H1 (cell line): ENCODE measurements around the gene CHD6. TPM values are rescaled to one million over a fixed set of nuclear protein-coding genes. Genes with fewer than 3 reads are reported as not detected.

ENCODE experiments used
- CTCF ChIA-PET: fragments of 300-600 bp; sonication (Branson Sonifier 250); formaldehyde crosslinking; loops from one replicate; lab custom pipeline; 2021; ENCODE audit not compliant: partially characterized antibody; lab: Charles Lee
- POLR2A ChIA-PET: fragments of 300-600 bp; sonication (Branson Sonifier 250); formaldehyde crosslinking; loops from one replicate; lab custom pipeline; 2021; ENCODE audit warnings: inconsistent platforms; ENCODE audit not compliant: partially characterized antibody; lab: Charles Lee
- DNase-seq, 2 experiments: peaks; one replicate each; pipeline versions ENCODE4 v3.0.0 to v3.0.0-alpha.2; 2010 to 2022; ENCODE audit warnings: low spot score in 2 of 2, low read depth in 1 of 2, mixed read lengths in 1 of 2
- FAIRE-seq: peaks from 2 replicates; lab custom pipeline; 2011; peaks lifted over from hg19 to GRCh38; lab: Jason Lieb, UNC
- H2AFZ ChIP-seq: 2 replicates; pipeline ENCODE4 v1.8.1; 2012; ENCODE audit warnings: low read length, inconsistent platforms
- H2AK5ac ChIP-seq: 2 replicates; pipeline ENCODE4 v1.6.1; 2013; ENCODE audit warnings: low read depth, low read length
- H2BK120ac ChIP-seq: replicated peaks from 2 replicates; pipeline ENCODE3; 2013; ENCODE audit warnings: low read depth, low read length, inconsistent platforms
- H2BK12ac ChIP-seq: 2 replicates; pipeline ENCODE4 v1.6.1; 2013; ENCODE audit warnings: low read depth, low read length
- H2BK15ac ChIP-seq: 2 replicates; pipeline ENCODE4 v1.6.1; 2013; ENCODE audit warnings: low read length
- H2BK20ac ChIP-seq: 2 replicates; pipeline ENCODE4 v1.6.1; 2013; ENCODE audit warnings: low read length
- H2BK5ac ChIP-seq: 2 replicates; pipeline ENCODE4 v1.6.1; 2013; ENCODE audit warnings: low read depth, low read length
- H3K14ac ChIP-seq: 2 replicates; pipeline ENCODE4 v1.6.1; 2013; ENCODE audit warnings: inconsistent platforms; ENCODE audit not compliant: insufficient read length
- H3K18ac ChIP-seq: 2 replicates; pipeline ENCODE4 v1.6.1; 2013; ENCODE audit warnings: low read length; ENCODE audit errors: extremely low read depth
- H3K23ac ChIP-seq: 2 replicates; pipeline ENCODE4 v1.6.1; 2013; ENCODE audit warnings: inconsistent platforms; ENCODE audit not compliant: insufficient read length
- H3K23me2 ChIP-seq: 2 replicates; pipeline ENCODE4 v1.6.1; 2013; ENCODE audit warnings: low read depth, low read length
- H3K27ac ChIP-seq: 2 replicates; pipeline ENCODE4 v1.6.1; 2011; ENCODE audit warnings: low read depth, low read length, inconsistent platforms
- H3K27me3 ChIP-seq, 4 experiments: replicated peaks in 1 of 4; 1 replicate in 1 of 4; 2 replicates in 3 of 4; pipeline versions ENCODE4 v1.6.1 to v1.8.1; 2011 to 2013; ENCODE audit warnings: low read length in 3 of 4, mild to moderate bottlenecking in 3 of 4, inconsistent platforms in 2 of 4, mixed read lengths in 2 of 4, moderate library complexity in 1 of 4; ENCODE audit not compliant: control insufficient read depth in 3 of 4, insufficient read depth in 3 of 4; ENCODE audit errors: extremely low read depth in 1 of 4
- H3K36me3 ChIP-seq, 4 experiments: 2 replicates each; pipeline versions ENCODE4 v1.6.1 to v1.8.1; 2011 to 2013; ENCODE audit warnings: mild to moderate bottlenecking in 4 of 4, low read length in 3 of 4, moderate library complexity in 2 of 4, control low read depth in 1 of 4, inconsistent platforms in 1 of 4; ENCODE audit not compliant: insufficient read depth in 4 of 4, control insufficient read depth in 2 of 4
- H3K4ac ChIP-seq: replicated peaks from 2 replicates; pipeline ENCODE3; 2013; ENCODE audit warnings: low read length, low read depth, mixed read lengths, inconsistent platforms; ENCODE audit not compliant: insufficient read length
- H3K4me1 ChIP-seq, 4 experiments: replicated peaks in 1 of 4; 1 replicate in 1 of 4; 2 replicates in 3 of 4; pipeline versions ENCODE4 v1.6.1 to v1.8.1; 2011 to 2013; ENCODE audit warnings: low read length in 3 of 4, inconsistent platforms in 2 of 4, mixed read lengths in 1 of 4; ENCODE audit not compliant: insufficient read depth in 4 of 4, control insufficient read depth in 3 of 4
- H3K4me2 ChIP-seq, 2 experiments: 2 replicates each; pipeline versions ENCODE4 v1.6.1 to v1.8.1; 2011 to 2013; ENCODE audit warnings: low read depth in 2 of 2, low read length in 2 of 2, control low read depth in 1 of 2, inconsistent platforms in 1 of 2, mild to moderate bottlenecking in 1 of 2; ENCODE audit not compliant: insufficient read depth in 1 of 2
- H3K4me3 ChIP-seq, 4 experiments: fragments of 200-600, 300-600 bp in 1 of 4; sonication (generic), shearing (Covaris generic), sonication (Bioruptor Twin) in 1 of 4; 2 replicates each; pipeline versions ENCODE4 v1.5.1 to v1.8.1; 2011 to 2016; ENCODE audit warnings: low read length in 4 of 4, low read depth in 3 of 4, control low read depth in 2 of 4, inconsistent platforms in 2 of 4, mild to moderate bottlenecking in 2 of 4, mixed read lengths in 1 of 4, moderate library complexity in 1 of 4; ENCODE audit not compliant: insufficient read depth in 2 of 4; ENCODE audit errors: extremely low read depth in 1 of 4
- H3K56ac ChIP-seq: replicated peaks from 2 replicates; pipeline ENCODE3; 2013; ENCODE audit warnings: low read depth, mild to moderate bottlenecking, mixed read lengths, low read length, inconsistent platforms; ENCODE audit not compliant: insufficient read length
- H3K79me1 ChIP-seq: 2 replicates; pipeline ENCODE4 v1.6.1; 2013; ENCODE audit warnings: low read depth, low read length, control low read depth
- H3K79me2 ChIP-seq, 2 experiments: 2 replicates each; pipeline versions ENCODE4 v1.6.1 to v1.8.1; 2012 to 2013; ENCODE audit warnings: low read length in 2 of 2, mild to moderate bottlenecking in 2 of 2, inconsistent platforms in 1 of 2; ENCODE audit not compliant: insufficient read depth in 2 of 2, control insufficient read depth in 1 of 2
- H3K9ac ChIP-seq, 4 experiments: replicated peaks in 1 of 4; 1 replicate in 1 of 4; 2 replicates in 3 of 4; pipeline versions ENCODE4 v1.6.1 to v1.8.1; 2011 to 2013; ENCODE audit warnings: low read depth in 3 of 4, low read length in 3 of 4, control low read depth in 2 of 4, mild to moderate bottlenecking in 2 of 4, moderate library complexity in 2 of 4, inconsistent platforms in 1 of 4; ENCODE audit errors: extremely low read depth in 1 of 4
- H3K9me3 ChIP-seq, 2 experiments: 2 replicates each; pipeline versions ENCODE4 v1.6.1 to v1.8.1; 2012 to 2013; ENCODE audit warnings: mild to moderate bottlenecking in 2 of 2, moderate library complexity in 2 of 2, control low read depth in 1 of 2, inconsistent platforms in 1 of 2, low read depth in 1 of 2, low read length in 1 of 2, mixed read lengths in 1 of 2; ENCODE audit not compliant: insufficient read depth in 2 of 2
- H4K20me1 ChIP-seq, 2 experiments: replicated peaks in 1 of 2; 2 replicates each; pipeline versions ENCODE3 to v1.8.1; 2011 to 2013; ENCODE audit warnings: inconsistent platforms in 2 of 2, low read length in 2 of 2, mild to moderate bottlenecking in 1 of 2; ENCODE audit not compliant: insufficient read depth in 2 of 2, control insufficient read depth in 1 of 2
- H4K5ac ChIP-seq: 2 replicates; pipeline ENCODE4 v1.6.1; 2013; ENCODE audit warnings: low read length, low read depth, mixed read lengths, inconsistent platforms; ENCODE audit not compliant: insufficient read length
- H4K8ac ChIP-seq: 2 replicates; pipeline ENCODE4 v1.8.0; 2013; ENCODE audit warnings: mild to moderate bottlenecking, moderate library complexity, low read length, inconsistent platforms; ENCODE audit not compliant: insufficient read depth; ENCODE audit errors: extremely low read depth
- H4K91ac ChIP-seq: replicated peaks from 2 replicates; pipeline ENCODE3; 2013; ENCODE audit warnings: low read length, mixed read lengths, inconsistent platforms; ENCODE audit not compliant: insufficient read length
- ASH2L ChIP-seq: fragments of 200-600, 300-600 bp; sonication (generic); IDR thresholded peaks from one replicate; pipeline ENCODE4 v1.7.1; 2017; ENCODE audit warnings: low read length
- BACH1 ChIP-seq: IDR thresholded peaks from 2 replicates; pipeline ENCODE4 v1.6.1; 2012; ENCODE audit warnings: low read length, improper control_type of control experiment
- CHD2 ChIP-seq: IDR thresholded peaks from 2 replicates; pipeline ENCODE4 v1.6.1; 2012; ENCODE audit warnings: low read length, improper control_type of control experiment
- CTCF ChIP-seq, 3 experiments: IDR thresholded peaks; 1 replicate in 2 of 3; 2 replicates in 1 of 3; pipeline versions ENCODE4 v1.5.1 to v1.6.1; 2011; ENCODE audit warnings: low read length in 3 of 3, mild to moderate bottlenecking in 3 of 3, inconsistent platforms in 2 of 3, low read depth in 1 of 3, moderate library complexity in 1 of 3; ENCODE audit not compliant: insufficient read depth in 1 of 3; ENCODE audit errors: control extremely low read depth in 1 of 3
- HDAC2 ChIP-seq, 2 experiments: fragments of 300-600 bp in 1 of 2; sonication (generic) in 1 of 2; IDR thresholded peaks; 2 replicates each; pipeline ENCODE4 v1.6.1; 2011 to 2012; ENCODE audit warnings: low read depth in 2 of 2, low read length in 2 of 2, mild to moderate bottlenecking in 2 of 2, moderate library complexity in 2 of 2, borderline replicate concordance in 1 of 2, inconsistent platforms in 1 of 2
- NANOG ChIP-seq: IDR thresholded peaks from 2 replicates; pipeline ENCODE4 v1.6.1; 2011; ENCODE audit warnings: low read length, low read depth, mild to moderate bottlenecking, inconsistent platforms; ENCODE audit not compliant: insufficient read depth, poor library complexity, severe bottlenecking
- PHF8 ChIP-seq: fragments of 200-600 bp; sonication (generic); conservative IDR thresholded peaks from 2 replicates; pipeline ENCODE4 v1.7.1; 2012; ENCODE audit warnings: low read depth, mild to moderate bottlenecking, inconsistent platforms, low read length, moderate library complexity
- RNF2 ChIP-seq: fragments of 200-900, 300-1000 bp; sonication (generic); IDR thresholded peaks from 2 replicates; pipeline ENCODE4 v1.7.1; 2016; ENCODE audit warnings: borderline replicate concordance, low read depth, mild to moderate bottlenecking, antibody characterized with exemption, low read length; ENCODE audit not compliant: poor library complexity, severe bottlenecking; ENCODE audit errors: missing control alignments
- TAF1 ChIP-seq: IDR thresholded peaks from 2 replicates; pipeline ENCODE4 v1.6.1; 2011; ENCODE audit warnings: mild to moderate bottlenecking, low read depth, low read length
- TBP ChIP-seq: IDR thresholded peaks from 2 replicates; pipeline ENCODE4 v1.6.1; 2011; ENCODE audit warnings: low read depth, low read length, improper control_type of control experiment
- WGBS, 2 experiments: shearing (Covaris generic) in 1 of 2; methylation state at CpG; one replicate each; pipeline versions ENCODE4 v1.1.6 to v1.1.7; 2013 to 2015; ENCODE audit warnings: low lambda C conversion rate in 2 of 2, mixed read lengths in 2 of 2, inconsistent platforms in 1 of 2, low coverage in 1 of 2, missing lambda C conversion rate in 1 of 2; ENCODE audit not compliant: insufficient replicate concordance in 2 of 2, insufficient coverage in 1 of 2, insufficient read length in 1 of 2; ENCODE audit errors: extremely low coverage in 1 of 2, missing lambda C conversion rate in 1 of 2; 5-methylcytosine and 5-hydroxymethylcytosine counted together
- polyA plus RNA-seq, 7 experiments: library from polyadenylated mRNA; depleted of rRNA in 3 of 7; stranded (reverse) in 5 of 7; unstranded in 2 of 7; fragments of >200 nt in 5 of 7; fragments of 200-250 nt in 2 of 7; gene quantifications; 1 replicate in 5 of 7; 2 replicates in 1 of 7; 4 replicates in 1 of 7; pipeline versions ENCODE4 v1.2.1 to v1.2.3, GENCODE V29; 2011 to 2013; ENCODE audit warnings: missing spikeins in 2 of 7, mixed read lengths in 2 of 7
- total RNA-seq: library from RNA; stranded (reverse); fragmentation: NEBNext Ultra II Directional; extraction: Animal tissue kit (Norgen Biotek cat#: 25700); gene quantifications from 2 replicates; pipeline ENCODE4 v1.2.1, GENCODE V29; 2021

The CHD6 gene
- total and polyA plus RNA-seq, 2 of the 8 experiments (the other 6 are each of a cell fraction or from before 2014, with no cell fraction given), result 11.1 to 62.9 TPM

GRCh38 chr20:41433203-41433602, 185.0 kb downstream of the CHD6 start:
- Histone ChIP-seq H3K79me1 (no peaks in the 10 kb centered on the region), H3K9me3 (no peaks in the 10 kb centered on the region), H4K91ac (no peak overlapping the region), H3K4me2 (no peak overlapping the region), H2BK12ac (no peak overlapping the region), H3K79me2 (no peaks in the 10 kb centered on the region), H4K5ac (no peak overlapping the region), H3K4ac (no peak overlapping the region), H2BK20ac (no peak overlapping the region), H2AK5ac (no peak overlapping the region), H2BK5ac (no peak overlapping the region), H2BK120ac (no peak overlapping the region), H3K36me3 (peaks cover 4 to 32% (median 25%) of the 10 kb centered on the region in 4 experiments), H2BK15ac (no peak overlapping the region), H3K27ac (no peak overlapping the region), H3K9ac (no peak overlapping the region), H3K18ac (no peak overlapping the region), H4K20me1 (no peaks in the 10 kb centered on the region), H4K8ac (no peak overlapping the region), H3K4me1 (no peaks in the 10 kb centered on the region), H3K4me3 (no peak overlapping the region), H3K23me2 (no peaks in the 10 kb centered on the region), H2AFZ (no peak overlapping the region), H3K23ac (no peak overlapping the region), H3K27me3 (no peaks in the 10 kb centered on the region), H3K56ac (no peak overlapping the region), H3K14ac (no peak overlapping the region)
- WGBS, 2 experiments, result 85% methylated on average over 4 of the region's 4 CpGs; no CpG with 5 or more reads in 1 of the 2 experiments
- DNase-seq, result no peak
- CTCF ChIA-PET, result interaction anchor here (0.6 to 1.1 kb wide), 2 partner anchors 163 to 182 kb away, joined by 3 to 4 read pairs; no protein-coding TSS in a partner anchor
- POLR2A ChIA-PET, result no interaction called here
- FAIRE-seq, result no peak
- TF ChIP-seq TAF1 (no peak), CTCF (IDR thresholded peaks at IDR 0.05; ENCODE audit: control extremely low read depth in 1 of 3, insufficient read depth in 1 of 3, low read depth in 1 of 3, low read length in 3 of 3) (no peak), ASH2L (no peak), HDAC2 (IDR thresholded peaks at IDR 0.05; ENCODE audit: borderline replicate concordance in 1 of 2, low read depth in 2 of 2, low read length in 2 of 2) (no peak), BACH1 (no peak), CHD2 (no peak), TBP (no peak), RNF2 (no peak), NANOG (no peak), PHF8 (no peak)
